GM18909 (cell line): ENCODE measurements around the gene EVI5.
"Not testable (repeated sequence)": the region's sequence is repeated elsewhere in the genome, so short reads cannot be mapped to it uniquely, and the experiment has no call there.

ENCODE experiments used
- ATAC-seq: cut with Tn5 transposase; IDR thresholded peaks from one replicate; pipeline ENCODE4 v1.9.1; 2021; ENCODE audit warnings: mild to moderate bottlenecking; ENCODE audit not compliant: unreplicated experiment, poor library complexity

Gene EVI5

GRCh38 chr1:92587445-92587844 lies 197.5 kb downstream of the EVI5 start:
- ATAC-seq: peak; percentile 34

- ATAC-seq: no peak
These were observed 199.1 kb downstream of the EVI5 start for GRCh38 chr1:92585831-92586230.

GRCh38 chr1:92584810-92585209 lies 200.1 kb downstream of the EVI5 start:
- not testable (repeated sequence) for ATAC-seq

- peak; percentile 83 for ATAC-seq
These were observed 200.8 kb downstream of the EVI5 start for GRCh38 chr1:92583821-92584760.

GRCh38 chr1:92577261-92577895 lies 207.5 kb downstream of the EVI5 start:
- ATAC-seq: no peak

GRCh38 chr1:92575123-92575522 lies 209.8 kb downstream of the EVI5 start:
- no peak for ATAC-seq

GRCh38 chr1:92572520-92572919 lies 212.4 kb downstream of the EVI5 start:
- no peak for ATAC-seq

- ATAC-seq: no peak
These were observed 213.3 kb downstream of the EVI5 start for GRCh38 chr1:92571578-92571977.

- no peak for ATAC-seq
These were observed 217.6 kb downstream of the EVI5 start for GRCh38 chr1:92567211-92567868.

- ATAC-seq: peak; percentile 97
These were observed 221.3 kb downstream of the EVI5 start for GRCh38 chr1:92563457-92564216.

GRCh38 chr1:92556350-92556749 lies 228.6 kb downstream of the EVI5 start:
- ATAC-seq: no peak

GRCh38 chr1:92554216-92554615 lies 230.7 kb downstream of the EVI5 start:
- ATAC-seq: no peak

GRCh38 chr1:92551916-92552315 lies 233.0 kb downstream of the EVI5 start:
- ATAC-seq: no peak

GRCh38 chr1:92544756-92545165 lies 240.1 kb downstream of the EVI5 start:
- ATAC-seq: no peak

GRCh38 chr1:92543131-92544055 lies 241.5 kb downstream of the EVI5 start:
- ATAC-seq: no peak

- ATAC-seq: peak; percentile 65
These were observed 246.4 kb downstream of the EVI5 start for GRCh38 chr1:92538413-92539061.

GRCh38 chr1:92538048-92538412 lies 246.9 kb downstream of the EVI5 start:
- peak; percentile 81 for ATAC-seq

GRCh38 chr1:92536980-92537884 lies 247.7 kb downstream of the EVI5 start:
- peak; percentile 67 for ATAC-seq
